GM12878 (cell line): ENCODE results near the gene LFNG. TPM values are rescaled to one million over a fixed set of nuclear protein-coding genes. Genes with fewer than 3 reads are reported as not detected.

Experiments used
- ATAC-seq: fragments of 200-7000 bp; cut with Tn5 transposase; 3 replicates; pipeline ENCODE4 v1.9.1; 2020; ENCODE audit warnings: mild to moderate bottlenecking, moderate library complexity
- BruUV-seq: library from RNA; stranded (reverse); fragments of 400-500 nt; replicated peaks from 2 replicates; lab custom pipeline; 2021; lab: Mats Ljungman, UMichigan
- CTCF ChIA-PET: fragments of 300-600 bp; sonication (Branson Sonifier 250); formaldehyde crosslinking; extraction: SDS; loops from one replicate; lab custom pipeline; 2021; ENCODE audit warnings: inconsistent platforms; lab: Yijun Ruan, JAX
- POLR2A ChIA-PET: fragments of 350-600 bp; formaldehyde crosslinking; extraction: SDS; loops from one replicate; lab custom pipeline; 2021; ENCODE audit warnings: inconsistent platforms; lab: Charles Lee
- RAD21 ChIA-PET: fragments of 300-600 bp; sonication (Branson Sonifier 250); formaldehyde crosslinking; loops from one replicate; lab custom pipeline; 2023; ENCODE audit warnings: antibody characterized with exemption; ENCODE audit not compliant: unreplicated experiment; lab: Charles Lee
- SMC1A ChIA-PET: fragments of 300-600 bp; sonication (Branson Sonifier 250); formaldehyde crosslinking; loops from one replicate; lab custom pipeline; 2023; ENCODE audit not compliant: unreplicated experiment, uncharacterized antibody; lab: Charles Lee
- DNase-seq: peaks from one replicate; pipeline ENCODE4 v3.0.0-alpha.2; 2011; ENCODE audit warnings: low read depth, low spot score
- FAIRE-seq: peaks from 3 replicates; lab custom pipeline; 2011; peaks lifted over from hg19 to GRCh38; lab: Jason Lieb, UNC
- H2AFZ ChIP-seq: 2 replicates; pipeline ENCODE4 v1.6.0; 2011; ENCODE audit warnings: low read depth, low read length, control low read depth; ENCODE audit not compliant: control insufficient read depth
- H3K27ac ChIP-seq: 2 replicates; pipeline ENCODE4 v1.5.1; 2011; ENCODE audit warnings: control low read depth; ENCODE audit not compliant: control insufficient read depth, insufficient read depth
- H3K27me3 ChIP-seq, 2 experiments: replicated peaks in 1 of 2; 2 replicates each; pipeline versions ENCODE4 v1.6.0 to v1.6.1; 2011; ENCODE audit warnings: low read length in 1 of 2; ENCODE audit not compliant: control insufficient read depth in 2 of 2, insufficient read depth in 2 of 2
- H3K36me3 ChIP-seq, 2 experiments: 2 replicates each; pipeline ENCODE4 v1.5.1; 2011; ENCODE audit warnings: low read length in 1 of 2; ENCODE audit not compliant: control insufficient read depth in 2 of 2, insufficient read depth in 2 of 2
- H3K4me1 ChIP-seq: 2 replicates; pipeline ENCODE4 v1.6.1; 2011; ENCODE audit warnings: mild to moderate bottlenecking, low read length, moderate library complexity, mixed read lengths; ENCODE audit not compliant: control insufficient read depth, insufficient read depth
- H3K4me2 ChIP-seq: 2 replicates; pipeline ENCODE4 v1.6.0; 2011; ENCODE audit warnings: control low read depth; ENCODE audit not compliant: control insufficient read depth, insufficient read depth
- H3K4me3 ChIP-seq: fragments of 200-600 bp; sonication (generic); 2 replicates; pipeline ENCODE4 v1.5.1; 2016
- H3K79me2 ChIP-seq: 2 replicates; pipeline ENCODE4 v1.6.0; 2011; ENCODE audit warnings: low read length; ENCODE audit not compliant: control insufficient read depth, insufficient read depth
- H3K9ac ChIP-seq: 2 replicates; pipeline ENCODE4 v1.8.0; 2011; ENCODE audit warnings: low read length, control low read depth, mixed read lengths; ENCODE audit not compliant: control insufficient read depth, insufficient read depth
- H3K9me3 ChIP-seq: replicated peaks from 3 replicates; pipeline ENCODE4 v1.5.1; 2011; ENCODE audit warnings: mild to moderate bottlenecking, low read length; ENCODE audit not compliant: control insufficient read depth, insufficient read depth
- H4K20me1 ChIP-seq: 2 replicates; pipeline ENCODE4 v1.6.0; 2011; ENCODE audit not compliant: control insufficient read depth, insufficient read depth
- CBFB ChIP-seq: IDR thresholded peaks from 2 replicates; pipeline ENCODE4 v1.6.1; 2016; ENCODE audit warnings: antibody characterized with exemption, low read depth
- DPF2 ChIP-seq: fragments of 450-650 bp; IDR thresholded peaks from 2 replicates; pipeline ENCODE4 v1.6.1; 2017; ENCODE audit warnings: mild to moderate bottlenecking
- EP300 ChIP-seq, 2 experiments: fragments of 150-350 bp in 1 of 2; IDR thresholded peaks; 2 replicates each; pipeline ENCODE4 v1.6.1; 2011 to 2012; ENCODE audit warnings: low read depth in 2 of 2, low read length in 2 of 2, borderline replicate concordance in 1 of 2, improper control_type of control experiment in 1 of 2, inconsistent platforms in 1 of 2; ENCODE audit not compliant: control insufficient read depth in 1 of 2
- ETV6 ChIP-seq, 2 experiments: fragments of 450-650 bp in 1 of 2; IDR thresholded peaks in 1 of 2; conservative IDR thresholded peaks in 1 of 2; 2 replicates each; pipeline ENCODE4 v1.6.1; 2014; ENCODE audit warnings: antibody characterized with exemption in 1 of 2, borderline replicate concordance in 1 of 2, low read depth in 1 of 2, mild to moderate bottlenecking in 1 of 2, moderate library complexity in 1 of 2
- FOXK2 ChIP-seq: fragments of 450-650 bp; IDR thresholded peaks from 2 replicates; pipeline ENCODE4 v1.6.1; 2017; ENCODE audit warnings: mild to moderate bottlenecking, moderate library complexity
- IRF4 ChIP-seq: IDR thresholded peaks from 2 replicates; pipeline ENCODE4 v1.6.1; 2011; ENCODE audit warnings: low read depth, low read length
- POLR2A ChIP-seq: IDR thresholded peaks from 2 replicates; pipeline ENCODE4 v1.6.1; 2011; ENCODE audit warnings: low read depth, mild to moderate bottlenecking, low read length
- RELB ChIP-seq: fragments of 450-650 bp; IDR thresholded peaks from 2 replicates; pipeline ENCODE4 v1.6.1; 2017; ENCODE audit warnings: low read depth, mild to moderate bottlenecking, moderate library complexity
- ZBTB4 ChIP-seq: fragments of 450-650 bp; formaldehyde crosslinking; IDR thresholded peaks from 2 replicates; pipeline ENCODE4 v1.4.0; 2022; ENCODE audit warnings: mild to moderate bottlenecking, moderate library complexity
- ZNF217 ChIP-seq: fragments of 450-650 bp; IDR thresholded peaks from 2 replicates; pipeline ENCODE4 v1.6.1; 2017; ENCODE audit warnings: antibody characterized with exemption, mild to moderate bottlenecking
- WGBS: methylation state at CpG from one replicate; pipeline ENCODE4 v1.1.6; 2016; ENCODE audit warnings: low lambda C conversion rate; ENCODE audit not compliant: insufficient replicate concordance, insufficient coverage; ENCODE audit errors: missing lambda C conversion rate; 5-methylcytosine and 5-hydroxymethylcytosine counted together
- in situ Hi-C: fragments of 300-500 bp; cut with MboI; formaldehyde crosslinking; loops from 9 replicates; pipeline ENCODE4 v1.14.3; 2018; ENCODE audit warnings: mixed read lengths
- intact Hi-C: fragments of 100-400 bp; cut with micrococcal nuclease; formaldehyde crosslinking; loops from one replicate; pipeline ENCODE4 v1.14.2; 2022; ENCODE audit not compliant: unreplicated experiment
- polyA plus RNA-seq, 11 experiments: library from polyadenylated mRNA; depleted of rRNA in 4 of 11; unstranded in 6 of 11; stranded (reverse) in 5 of 11; fragments of >200 nt; fragmentation: Nextera tagmentation in 4 of 11; fragmentation: Illumina TruSeq in 1 of 11; extraction: Ambion mirVana in 4 of 11; extraction: Trizol in 1 of 11; gene quantifications; 1 replicate in 1 of 11; 2 replicates in 10 of 11; pipeline versions ENCODE4 v1.2.1 to v1.2.3, GENCODE V29; 2011 to 2016; ENCODE audit warnings: inconsistent platforms in 2 of 11, missing spikeins in 2 of 11, low read depth in 1 of 11
- total RNA-seq, 4 experiments: library from RNA; depleted of rRNA in 3 of 4; stranded (reverse); fragments of >200 nt in 3 of 4; fragmentation: Illumina TruSeq in 1 of 4; extraction: Trizol in 1 of 4; gene quantifications; 2 replicates each; pipeline versions ENCODE4 v1.2.1 to v1.2.3, GENCODE V29; 2013 to 2021
- TF ChIP-seq, protein P1 (sequence below): fragments of 450-650 bp; IDR thresholded peaks from 2 replicates; pipeline ENCODE4 v1.6.1; 2017; ENCODE audit warnings: mild to moderate bottlenecking, moderate library complexity
- TF ChIP-seq, protein P2 (sequence below): fragments of 450-650 bp; conservative IDR thresholded peaks from 2 replicates; pipeline ENCODE4 v1.6.1; 2017; ENCODE audit warnings: mild to moderate bottlenecking, moderate library complexity

LFNG gene
- total and polyA plus RNA-seq, 10 of the 15 experiments (the other 5 are each of a cell fraction or from before 2014, with no cell fraction given), result 0.09 to 0.68 (median 0.33) TPM; not detected in 2

- peak overlapping the region; percentile 35 for H3K9ac ChIP-seq
- no peaks in the 10 kb centered on the region for H3K9me3 ChIP-seq
- POLR2A ChIA-PET, result interaction anchor here (0.5 to 2.3 kb wide), 4 partner anchors 7 to 959 kb away, joined by 4 to 10 read pairs (median 6); no protein-coding TSS in a partner anchor
- ATAC-seq, result no peak
- H3K4me2 ChIP-seq, result peak overlapping the region; percentile 82
- TF ChIP-seq ZBTB4 (CRISPR knock-in tag) (no peak), RELB (no peak), EP300 (IDR thresholded peaks at IDR 0.05; ENCODE audit: borderline replicate concordance in 1 of 2, control insufficient read depth in 1 of 2, low read depth in 2 of 2, low read length in 2 of 2) (no peak), ETV6 (conservative IDR thresholded peaks at IDR 0.05 in 1 of 2, IDR thresholded peaks at IDR 0.05 in 1 of 2; ENCODE audit: borderline replicate concordance in 1 of 2, low read depth in 1 of 2) (no peak), CBFB (no peak), POLR2A (no peak), ZNF217 (no peak), FOXK2 (no peak), DPF2 (no peak), IRF4 (no peak)
- TF ChIP-seq, protein P1, sequence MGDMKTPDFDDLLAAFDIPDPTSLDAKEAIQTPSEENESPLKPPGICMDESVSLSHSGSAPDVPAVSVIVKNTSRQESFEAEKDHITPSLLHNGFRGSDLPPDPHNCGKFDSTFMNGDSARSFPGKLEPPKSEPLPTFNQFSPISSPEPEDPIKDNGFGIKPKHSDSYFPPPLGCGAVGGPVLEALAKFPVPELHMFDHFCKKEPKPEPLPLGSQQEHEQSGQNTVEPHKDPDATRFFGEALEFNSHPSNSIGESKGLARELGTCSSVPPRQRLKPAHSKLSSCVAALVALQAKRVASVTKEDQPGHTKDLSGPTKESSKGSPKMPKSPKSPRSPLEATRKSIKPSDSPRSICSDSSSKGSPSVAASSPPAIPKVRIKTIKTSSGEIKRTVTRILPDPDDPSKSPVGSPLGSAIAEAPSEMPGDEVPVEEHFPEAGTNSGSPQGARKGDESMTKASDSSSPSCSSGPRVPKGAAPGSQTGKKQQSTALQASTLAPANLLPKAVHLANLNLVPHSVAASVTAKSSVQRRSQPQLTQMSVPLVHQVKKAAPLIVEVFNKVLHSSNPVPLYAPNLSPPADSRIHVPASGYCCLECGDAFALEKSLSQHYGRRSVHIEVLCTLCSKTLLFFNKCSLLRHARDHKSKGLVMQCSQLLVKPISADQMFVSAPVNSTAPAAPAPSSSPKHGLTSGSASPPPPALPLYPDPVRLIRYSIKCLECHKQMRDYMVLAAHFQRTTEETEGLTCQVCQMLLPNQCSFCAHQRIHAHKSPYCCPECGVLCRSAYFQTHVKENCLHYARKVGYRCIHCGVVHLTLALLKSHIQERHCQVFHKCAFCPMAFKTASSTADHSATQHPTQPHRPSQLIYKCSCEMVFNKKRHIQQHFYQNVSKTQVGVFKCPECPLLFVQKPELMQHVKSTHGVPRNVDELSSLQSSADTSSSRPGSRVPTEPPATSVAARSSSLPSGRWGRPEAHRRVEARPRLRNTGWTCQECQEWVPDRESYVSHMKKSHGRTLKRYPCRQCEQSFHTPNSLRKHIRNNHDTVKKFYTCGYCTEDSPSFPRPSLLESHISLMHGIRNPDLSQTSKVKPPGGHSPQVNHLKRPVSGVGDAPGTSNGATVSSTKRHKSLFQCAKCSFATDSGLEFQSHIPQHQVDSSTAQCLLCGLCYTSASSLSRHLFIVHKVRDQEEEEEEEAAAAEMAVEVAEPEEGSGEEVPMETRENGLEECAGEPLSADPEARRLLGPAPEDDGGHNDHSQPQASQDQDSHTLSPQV, result no peak
- TF ChIP-seq, protein P2, sequence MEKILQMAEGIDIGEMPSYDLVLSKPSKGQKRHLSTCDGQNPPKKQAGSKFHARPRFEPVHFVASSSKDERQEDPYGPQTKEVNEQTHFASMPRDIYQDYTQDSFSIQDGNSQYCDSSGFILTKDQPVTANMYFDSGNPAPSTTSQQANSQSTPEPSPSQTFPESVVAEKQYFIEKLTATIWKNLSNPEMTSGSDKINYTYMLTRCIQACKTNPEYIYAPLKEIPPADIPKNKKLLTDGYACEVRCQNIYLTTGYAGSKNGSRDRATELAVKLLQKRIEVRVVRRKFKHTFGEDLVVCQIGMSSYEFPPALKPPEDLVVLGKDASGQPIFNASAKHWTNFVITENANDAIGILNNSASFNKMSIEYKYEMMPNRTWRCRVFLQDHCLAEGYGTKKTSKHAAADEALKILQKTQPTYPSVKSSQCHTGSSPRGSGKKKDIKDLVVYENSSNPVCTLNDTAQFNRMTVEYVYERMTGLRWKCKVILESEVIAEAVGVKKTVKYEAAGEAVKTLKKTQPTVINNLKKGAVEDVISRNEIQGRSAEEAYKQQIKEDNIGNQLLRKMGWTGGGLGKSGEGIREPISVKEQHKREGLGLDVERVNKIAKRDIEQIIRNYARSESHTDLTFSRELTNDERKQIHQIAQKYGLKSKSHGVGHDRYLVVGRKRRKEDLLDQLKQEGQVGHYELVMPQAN, result no peak
- no peaks in the 10 kb centered on the region for H3K79me2 ChIP-seq
- WGBS, result 25% methylated on average over 18 of the region's 18 CpGs
- no peak overlapping the region for H3K4me3 ChIP-seq
- H2AFZ ChIP-seq, result peak overlapping the region; percentile 73; the same call in 1 of the 2 replicates
- no peak for FAIRE-seq
- in situ Hi-C loops, result no loop called here
- H3K36me3 ChIP-seq, result no peaks in the 10 kb centered on the region
- intact Hi-C loops, result no loop called here
- CTCF ChIA-PET, result no interaction called here
- no peaks in the 10 kb centered on the region for H4K20me1 ChIP-seq
- H3K27ac ChIP-seq, result peak overlapping the region; percentile 61; the same call in 1 of the 2 replicates
- RAD21 ChIA-PET, result interaction anchor here (0.9 to 2.2 kb wide), 3 partner anchors 8 to 182 kb away, joined by 4 to 6 read pairs (median 5); no protein-coding TSS in a partner anchor
- H3K27me3 ChIP-seq, result no peaks in the 10 kb centered on the region
- BruUV-seq, result no TSS peak
- H3K4me1 ChIP-seq, result peaks cover 29% of the 10 kb centered on the region
- SMC1A ChIA-PET, result interaction anchor here (0.7 to 2.8 kb wide), 3 partner anchors 23 to 76 kb away, joined by 3 to 7 read pairs (median 4); no protein-coding TSS in a partner anchor
- DNase-seq, result no peak
Measured at GRCh38 chr7:2528481-2529095, 9.0 kb downstream of the LFNG start.
